Measurements from ENCODE around the gene PIN4.

PIN4 gene

DNA sequence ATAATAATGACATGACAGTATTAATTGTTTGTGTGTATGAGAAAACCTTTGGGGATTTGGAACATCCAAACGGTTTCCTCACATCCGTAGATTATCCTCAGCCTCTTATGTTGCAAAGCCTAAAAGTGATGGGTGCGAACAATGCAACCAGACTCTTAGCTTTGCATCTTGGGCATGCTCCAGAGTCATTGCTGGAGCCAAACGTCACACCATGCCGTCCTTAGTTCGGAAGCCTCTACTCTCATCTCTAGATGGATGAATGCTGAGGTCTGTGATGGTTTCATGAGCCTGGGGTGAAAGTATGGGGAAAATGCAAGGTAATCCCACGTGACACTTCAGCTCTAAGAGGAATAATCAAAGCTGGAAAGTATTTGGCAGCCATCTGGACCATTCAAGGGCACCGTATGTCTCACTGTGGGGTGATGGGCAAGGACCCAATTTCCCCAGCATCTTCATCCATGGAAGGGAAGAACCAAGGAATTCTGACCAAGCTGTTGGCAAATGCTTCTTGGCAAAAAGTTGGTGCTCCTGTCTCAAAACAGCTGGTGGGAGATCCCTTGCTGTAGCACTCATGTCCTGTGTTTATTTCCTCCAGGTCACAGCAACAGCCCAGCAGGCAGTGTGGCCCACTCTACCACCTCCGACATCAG lies 43.6 kb upstream of the PIN4 start:
- Histone ChIP-seq H3K4me3 (ENCODE audit: insufficient read depth, low read length, poor library complexity, severe bottlenecking) (no peak overlapping the region), H3K9me2 (replicated peaks; ENCODE audit: insufficient read depth, low read length) (no peaks in the 10 kb centered on the region), H3K27me3 (ENCODE audit: low read length) (no peaks in the 10 kb centered on the region), H2AFZ (ENCODE audit: low read depth, low read length, severe bottlenecking) (no peak overlapping the region), H3K79me2 (ENCODE audit: insufficient read depth, low read length) (no peaks in the 10 kb centered on the region), H3K4me2 (ENCODE audit: low read depth, low read length, poor library complexity, severe bottlenecking) (no peak overlapping the region), H3K27ac (ENCODE audit: low read depth, low read length) (no peak overlapping the region), H3F3A (ENCODE audit: insufficient read depth) (no peaks in the 10 kb centered on the region), H3K9me3 (ENCODE audit: insufficient read depth, low read length) (no peaks in the 10 kb centered on the region), H4K20me1 (ENCODE audit: low read depth, low read length) (no peaks in the 10 kb centered on the region), H3K36me3 (ENCODE audit: low read length) (no peaks in the 10 kb centered on the region), H3K9ac (ENCODE audit: low read length) (no peak overlapping the region)
- TF ChIP-seq, protein P1, sequence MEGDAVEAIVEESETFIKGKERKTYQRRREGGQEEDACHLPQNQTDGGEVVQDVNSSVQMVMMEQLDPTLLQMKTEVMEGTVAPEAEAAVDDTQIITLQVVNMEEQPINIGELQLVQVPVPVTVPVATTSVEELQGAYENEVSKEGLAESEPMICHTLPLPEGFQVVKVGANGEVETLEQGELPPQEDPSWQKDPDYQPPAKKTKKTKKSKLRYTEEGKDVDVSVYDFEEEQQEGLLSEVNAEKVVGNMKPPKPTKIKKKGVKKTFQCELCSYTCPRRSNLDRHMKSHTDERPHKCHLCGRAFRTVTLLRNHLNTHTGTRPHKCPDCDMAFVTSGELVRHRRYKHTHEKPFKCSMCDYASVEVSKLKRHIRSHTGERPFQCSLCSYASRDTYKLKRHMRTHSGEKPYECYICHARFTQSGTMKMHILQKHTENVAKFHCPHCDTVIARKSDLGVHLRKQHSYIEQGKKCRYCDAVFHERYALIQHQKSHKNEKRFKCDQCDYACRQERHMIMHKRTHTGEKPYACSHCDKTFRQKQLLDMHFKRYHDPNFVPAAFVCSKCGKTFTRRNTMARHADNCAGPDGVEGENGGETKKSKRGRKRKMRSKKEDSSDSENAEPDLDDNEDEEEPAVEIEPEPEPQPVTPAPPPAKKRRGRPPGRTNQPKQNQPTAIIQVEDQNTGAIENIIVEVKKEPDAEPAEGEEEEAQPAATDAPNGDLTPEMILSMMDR (IDR thresholded peaks at IDR 0.05; ENCODE audit: insufficient read depth, low read length, poor library complexity, severe bottlenecking) = no peak
- TF ChIP-seq EZH2phosphoT487 (conservative IDR thresholded peaks at IDR 0.05; ENCODE audit: low read length) = no peak

DNA sequence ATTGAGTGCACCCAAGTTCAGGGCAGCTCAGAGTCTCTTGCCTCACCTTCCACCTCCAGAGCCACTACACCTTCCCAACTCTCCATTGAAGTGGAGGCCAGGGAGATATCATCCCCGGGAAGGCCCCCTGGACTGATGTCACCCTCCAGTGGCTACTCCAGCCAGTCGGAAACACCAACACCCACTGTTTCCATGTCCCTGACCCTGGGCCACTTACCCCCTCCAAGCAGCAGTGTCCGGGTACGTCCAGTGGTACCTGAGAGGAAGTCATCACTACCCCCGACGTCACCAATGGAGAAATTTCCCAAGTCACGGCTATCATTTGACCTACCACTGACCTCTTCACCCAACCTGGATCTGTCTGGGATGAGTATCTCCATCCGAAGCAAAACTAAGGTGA lies 42.0 kb upstream of the PIN4 start:
- TF ChIP-seq, protein P1 (IDR thresholded peaks at IDR 0.05; ENCODE audit: insufficient read depth, low read length, poor library complexity, severe bottlenecking) = no peak
- no peak for TF ChIP-seq EZH2phosphoT487 (conservative IDR thresholded peaks at IDR 0.05; ENCODE audit: low read length)
- H3K79me2 ChIP-seq (ENCODE audit: insufficient read depth, low read length) = no peaks in the 10 kb centered on the region
- H3K36me3 ChIP-seq (ENCODE audit: low read length) = no peaks in the 10 kb centered on the region
- H3F3A ChIP-seq (ENCODE audit: insufficient read depth) = no peaks in the 10 kb centered on the region
- no peaks in the 10 kb centered on the region for H4K20me1 ChIP-seq (ENCODE audit: low read depth, low read length)
- no peak overlapping the region for H3K4me3 ChIP-seq (ENCODE audit: insufficient read depth, low read length, poor library complexity, severe bottlenecking)
- H3K27me3 ChIP-seq (ENCODE audit: low read length) = no peaks in the 10 kb centered on the region
- H3K9me2 ChIP-seq (replicated peaks; ENCODE audit: insufficient read depth, low read length) = no peaks in the 10 kb centered on the region
- no peak overlapping the region for H2AFZ ChIP-seq (ENCODE audit: low read depth, low read length, severe bottlenecking)
- no peak overlapping the region for H3K4me2 ChIP-seq (ENCODE audit: low read depth, low read length, poor library complexity, severe bottlenecking)
- no peak overlapping the region for H3K27ac ChIP-seq (ENCODE audit: low read depth, low read length)
- H3K9me3 ChIP-seq (ENCODE audit: insufficient read depth, low read length) = no peaks in the 10 kb centered on the region
- no peak overlapping the region for H3K9ac ChIP-seq (ENCODE audit: low read length)

DNA sequence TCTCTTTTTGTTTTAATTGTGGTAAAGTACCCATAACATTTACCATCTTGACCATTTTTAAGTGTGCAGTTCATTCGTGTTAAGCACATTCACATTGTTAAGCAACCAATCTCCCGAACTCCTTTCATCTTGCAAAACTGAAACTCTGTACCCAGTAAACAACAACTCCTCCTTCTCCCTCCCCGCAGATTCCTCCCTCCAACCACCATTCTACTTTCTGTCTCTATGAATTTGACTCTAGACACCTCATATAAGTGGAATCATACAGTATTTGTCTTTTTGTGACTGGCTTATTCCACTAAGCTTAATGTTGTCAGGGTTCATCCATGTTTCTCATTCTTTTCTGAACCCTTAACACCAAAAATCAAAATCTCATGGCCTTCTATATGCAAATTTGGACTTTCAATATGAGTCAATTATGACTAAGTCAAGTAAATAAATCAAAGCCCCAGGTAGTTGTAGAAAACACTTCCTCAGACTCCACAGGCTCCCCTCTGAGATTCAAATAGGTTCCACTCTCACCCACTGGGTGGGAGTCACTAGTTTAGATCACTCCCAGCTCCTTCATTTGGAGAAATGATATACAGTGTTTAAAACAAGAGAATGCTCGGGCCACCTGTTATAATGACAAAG lies 40.1 kb upstream of the PIN4 start:
- H3K36me3 ChIP-seq (ENCODE audit: low read length) = no peaks in the 10 kb centered on the region
- no peak overlapping the region for H3K4me2 ChIP-seq (ENCODE audit: low read depth, low read length, poor library complexity, severe bottlenecking)
- no peaks in the 10 kb centered on the region for H4K20me1 ChIP-seq (ENCODE audit: low read depth, low read length)
- H3K9me3 ChIP-seq (ENCODE audit: insufficient read depth, low read length) = no peaks in the 10 kb centered on the region
- no peaks in the 10 kb centered on the region for H3F3A ChIP-seq (ENCODE audit: insufficient read depth)
- TF ChIP-seq, protein P1 (IDR thresholded peaks at IDR 0.05; ENCODE audit: insufficient read depth, low read length, poor library complexity, severe bottlenecking) = no peak
- TF ChIP-seq EZH2phosphoT487 (conservative IDR thresholded peaks at IDR 0.05; ENCODE audit: low read length) = no peak
- no peak overlapping the region for H3K4me3 ChIP-seq (ENCODE audit: insufficient read depth, low read length, poor library complexity, severe bottlenecking)
- no peak overlapping the region for H3K27ac ChIP-seq (ENCODE audit: low read depth, low read length)
- no peaks in the 10 kb centered on the region for H3K79me2 ChIP-seq (ENCODE audit: insufficient read depth, low read length)
- no peak overlapping the region for H2AFZ ChIP-seq (ENCODE audit: low read depth, low read length, severe bottlenecking)
- no peaks in the 10 kb centered on the region for H3K27me3 ChIP-seq (ENCODE audit: low read length)
- no peaks in the 10 kb centered on the region for H3K9me2 ChIP-seq (replicated peaks; ENCODE audit: insufficient read depth, low read length)
- no peak overlapping the region for H3K9ac ChIP-seq (ENCODE audit: low read length)
